PC-3 (cell line): ENCODE results near the gene CRACR2B.

Experiments used
- CTCF ChIP-seq: fragments of 300-600 bp; sonication (generic); conservative IDR thresholded peaks from 2 replicates; pipeline ENCODE4 v1.5.1; 2017; ENCODE audit warnings: antibody characterized with exemption, low read depth, mild to moderate bottlenecking, low read length
- EZH2 ChIP-seq: fragments of 300-600 bp; sonication (generic); IDR thresholded peaks from one replicate; pipeline ENCODE4 v1.6.1; 2017; ENCODE audit warnings: antibody characterized with exemption, mild to moderate bottlenecking, low read length; ENCODE audit not compliant: unreplicated experiment

GRCh38 chr11:867856-868358 is 40.2 kb downstream of the CRACR2B start:
- TF ChIP-seq CTCF (no peak), EZH2 (no peak)
